Neural cell (in vitro differentiated cells): Measurements from ENCODE around the gene ETV6.

Experiments used
- CTCF ChIP-seq: fragments of 450-650 bp; IDR thresholded peaks from 2 replicates; pipeline ENCODE4 v1.5.1; 2014; ENCODE audit warnings: antibody characterized with exemption, mild to moderate bottlenecking, moderate library complexity; ENCODE audit not compliant: poor library complexity, severe bottlenecking
- EP300 ChIP-seq: fragments of 450-650 bp; conservative IDR thresholded peaks from 2 replicates; pipeline ENCODE4 v1.6.1; 2014; ENCODE audit warnings: antibody characterized with exemption, mild to moderate bottlenecking, moderate library complexity; ENCODE audit not compliant: poor library complexity, severe bottlenecking
- EZH2 ChIP-seq: fragments of 200-600, 300-800 bp; shearing (Covaris generic), sonication (generic); IDR thresholded peaks from 2 replicates; pipeline ENCODE4 v1.6.1; 2014; ENCODE audit warnings: antibody characterized with exemption, low read length, borderline replicate concordance, mild to moderate bottlenecking; ENCODE audit not compliant: insufficient read depth, poor library complexity, severe bottlenecking
- MXI1 ChIP-seq: fragments of 450-650 bp; conservative IDR thresholded peaks from 2 replicates; pipeline ENCODE4 v1.6.1; 2014; ENCODE audit warnings: antibody characterized with exemption, mild to moderate bottlenecking; ENCODE audit not compliant: poor library complexity, severe bottlenecking
- POLR2AphosphoS5 ChIP-seq: IDR thresholded peaks from 2 replicates; pipeline ENCODE4 v1.6.1; 2012
- RAD21 ChIP-seq: fragments of 450-650 bp; conservative IDR thresholded peaks from 2 replicates; pipeline ENCODE4 v1.6.1; 2014; ENCODE audit warnings: antibody characterized with exemption, mild to moderate bottlenecking, moderate library complexity
- TAF1 ChIP-seq: IDR thresholded peaks from 2 replicates; pipeline ENCODE4 v1.6.1; 2012; ENCODE audit warnings: low read depth

GRCh38 chr12:11797317-11797913 is 147.9 kb downstream of the ETV6 start:
- TF ChIP-seq CTCF, result no peak
- TF ChIP-seq EP300, result no peak
- TF ChIP-seq POLR2AphosphoS5, result no peak
- no peak for TF ChIP-seq RAD21
- TF ChIP-seq TAF1, result no peak
- no peak for TF ChIP-seq EZH2
- no peak for TF ChIP-seq MXI1
